EH (cell line): ENCODE data around the gene MTA3.

Experiments used
- DNase-seq: peaks from one replicate; pipeline ENCODE4 v3.0.0-alpha.2; 2015; ENCODE audit warnings: low read depth

The MTA3 gene

GRCh38 chr2:42787424-42787787 is 219.0 kb downstream of the MTA3 start:
- no peak for DNase-seq

GRCh38 chr2:42787788-42788477 is 219.5 kb downstream of the MTA3 start:
- DNase-seq = no peak

GRCh38 chr2:42788478-42788793 is 220.0 kb downstream of the MTA3 start:
- no peak for DNase-seq

GRCh38 chr2:42788882-42789281 is 220.4 kb downstream of the MTA3 start:
- no peak for DNase-seq

- no peak for DNase-seq
These were observed 221.3 kb downstream of the MTA3 start for GRCh38 chr2:42789751-42790150.

GRCh38 chr2:42791606-42792005 is 223.2 kb downstream of the MTA3 start:
- DNase-seq = no peak

- DNase-seq = no peak
These were observed 223.7 kb downstream of the MTA3 start for GRCh38 chr2:42792087-42792582.

GRCh38 chr2:42792583-42793333 is 224.3 kb downstream of the MTA3 start, which contains the start of gene HAAO:
TSS of gene HAAO (minus strand) at chr2:42792583. CDS start at chr2:42792536, 47 bp downstream.
- no peak for DNase-seq

GRCh38 chr2:42793334-42794270 is 225.2 kb downstream of the MTA3 start:
- DNase-seq = peak; percentile 34

GRCh38 chr2:42794271-42795046 is 226.0 kb downstream of the MTA3 start:
- peak; percentile 49 for DNase-seq

- DNase-seq = no peak
These were observed 226.8 kb downstream of the MTA3 start for GRCh38 chr2:42795275-42795674.

GRCh38 chr2:42795841-42796301 is 227.4 kb downstream of the MTA3 start:
- no peak for DNase-seq

GRCh38 chr2:42796427-42797248 is 228.2 kb downstream of the MTA3 start:
- no peak for DNase-seq

GRCh38 chr2:42797281-42797680 is 228.8 kb downstream of the MTA3 start:
- DNase-seq = no peak

- DNase-seq = no peak
These were observed 231.4 kb downstream of the MTA3 start for GRCh38 chr2:42799881-42800280.

GRCh38 chr2:42800461-42800962 is 232.1 kb downstream of the MTA3 start:
- no peak for DNase-seq

- DNase-seq = peak; percentile 16
These were observed 232.5 kb downstream of the MTA3 start for GRCh38 chr2:42800981-42801380.

GRCh38 chr2:42801381-42801780 is 232.9 kb downstream of the MTA3 start:
- peak; percentile 58 for DNase-seq

- no peak for DNase-seq
These were observed 233.7 kb downstream of the MTA3 start for GRCh38 chr2:42802150-42802549.

- peak; percentile 22 for DNase-seq
These were observed 235.9 kb downstream of the MTA3 start for GRCh38 chr2:42804338-42804737.
